T-helper 1 cell treated with Interleukin-12 subunit alpha and Interleukin-12 subunit beta and Interleukin-4 antibody, amounts not matched to agents 30 μg/mL and 1 μg/mL, for 36 hours (primary cell): ENCODE data around the gene ELOVL6.
"Not testable (repeated sequence)": the region's sequence is repeated elsewhere in the genome, so short reads cannot be mapped to it uniquely, and the experiment has no call there.

ENCODE experiments used
- H3K27ac Mint-ChIP-seq: one replicate; pipeline ENCODE4 v1.8.0; 2021; ENCODE audit warnings: mild to moderate bottlenecking, mixed read lengths
- H3K27me3 Mint-ChIP-seq: one replicate; pipeline ENCODE4 v1.8.0; 2021; ENCODE audit warnings: low read depth, mixed read lengths
- H3K36me3 Mint-ChIP-seq: one replicate; pipeline ENCODE4 v1.8.0; 2021; ENCODE audit warnings: low read depth, mixed read lengths
- H3K4me1 Mint-ChIP-seq: one replicate; pipeline ENCODE4 v1.8.0; 2021; ENCODE audit warnings: low read depth, mixed read lengths
- H3K4me3 Mint-ChIP-seq: one replicate; pipeline ENCODE4 v1.8.0; 2021; ENCODE audit warnings: mild to moderate bottlenecking, moderate library complexity, mixed read lengths
- H3K9me3 Mint-ChIP-seq: one replicate; pipeline ENCODE4 v1.8.0; 2021; ENCODE audit warnings: mixed read lengths

The ELOVL6 gene

DNA sequence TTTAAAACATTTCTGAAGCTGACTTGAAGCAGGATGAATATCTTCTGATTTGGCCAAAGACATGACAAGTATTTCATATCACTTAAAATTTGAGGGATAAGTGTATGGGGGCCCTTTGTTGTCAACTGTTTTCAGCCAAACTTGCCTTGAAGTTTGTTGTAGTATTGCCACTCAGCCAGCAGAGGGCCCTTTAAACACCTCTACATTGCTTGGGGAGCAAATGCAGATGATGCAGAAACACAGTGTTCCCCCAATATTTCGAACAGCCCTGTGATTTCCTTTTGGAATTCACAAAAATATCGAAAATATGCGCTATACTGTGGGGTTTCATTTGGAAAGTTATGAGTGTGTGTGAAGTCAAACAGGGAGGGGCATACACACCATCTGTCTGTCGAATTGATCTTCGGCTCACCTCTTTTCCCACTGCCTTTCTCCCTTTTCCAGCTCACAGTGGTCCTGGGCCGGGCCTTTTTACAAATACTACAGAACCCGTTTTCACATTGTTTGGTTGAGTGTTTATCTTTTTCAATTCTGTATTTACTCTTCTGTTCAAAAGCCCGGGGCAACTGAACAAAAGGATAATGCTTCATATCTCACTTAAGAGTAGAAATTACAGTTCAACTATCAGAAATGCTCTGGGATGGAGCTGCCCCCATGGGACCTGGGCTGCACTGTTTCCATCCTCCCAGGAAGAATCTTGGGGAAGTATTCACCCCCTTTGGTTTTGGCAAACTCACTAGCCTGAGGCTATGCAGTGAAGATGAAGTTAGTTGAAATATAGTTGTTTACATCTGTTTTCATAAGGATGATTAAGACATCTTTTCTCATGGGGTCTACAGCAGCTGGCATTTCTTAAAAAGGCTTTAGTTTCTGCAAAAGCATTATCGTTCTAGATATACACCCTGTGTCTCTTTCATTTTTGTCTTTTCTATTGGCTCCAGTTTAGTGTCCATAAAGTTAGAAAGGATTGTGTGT lies 148.2 kb downstream of the ELOVL6 start:
- no peaks in the 10 kb centered on the region for H3K9me3 Mint-ChIP-seq
- peaks cover 25% of the 10 kb centered on the region for H3K36me3 Mint-ChIP-seq
- no peak overlapping the region for H3K4me3 Mint-ChIP-seq
- peak overlapping the region; percentile 55 for H3K27ac Mint-ChIP-seq
- H3K27me3 Mint-ChIP-seq, result no peaks in the 10 kb centered on the region
- H3K4me1 Mint-ChIP-seq, result peaks cover 29% of the 10 kb centered on the region

DNA sequence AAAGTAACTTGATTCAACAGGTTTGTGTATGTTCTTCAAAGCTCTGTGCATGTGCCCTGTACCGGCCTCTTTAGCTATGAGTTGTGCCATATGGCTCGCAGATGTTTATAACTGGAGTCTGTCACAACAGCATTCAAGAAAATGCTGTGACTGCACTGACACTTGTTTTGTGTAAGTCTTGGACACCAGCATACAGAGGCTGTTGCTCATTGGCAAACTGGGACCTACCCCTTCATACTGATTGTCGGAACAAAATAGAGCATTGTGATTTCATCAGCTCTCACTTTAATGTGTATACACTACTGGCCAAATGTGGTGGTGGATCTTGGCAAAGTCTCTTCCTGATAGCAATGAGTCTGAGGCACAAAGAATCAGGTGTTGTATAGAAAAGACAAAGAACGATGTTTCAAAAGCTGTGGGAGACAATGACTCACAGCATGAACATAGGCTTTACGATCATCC lies 151.8 kb downstream of the ELOVL6 start:
- Mint-ChIP-seq H3K4me3 (no peak overlapping the region), H3K9me3 (no peaks in the 10 kb centered on the region), H3K27ac (no peak overlapping the region), H3K27me3 (peaks cover 7% of the 10 kb centered on the region), H3K4me1 (peaks cover 15% of the 10 kb centered on the region), H3K36me3 (peaks cover 17% of the 10 kb centered on the region)

DNA sequence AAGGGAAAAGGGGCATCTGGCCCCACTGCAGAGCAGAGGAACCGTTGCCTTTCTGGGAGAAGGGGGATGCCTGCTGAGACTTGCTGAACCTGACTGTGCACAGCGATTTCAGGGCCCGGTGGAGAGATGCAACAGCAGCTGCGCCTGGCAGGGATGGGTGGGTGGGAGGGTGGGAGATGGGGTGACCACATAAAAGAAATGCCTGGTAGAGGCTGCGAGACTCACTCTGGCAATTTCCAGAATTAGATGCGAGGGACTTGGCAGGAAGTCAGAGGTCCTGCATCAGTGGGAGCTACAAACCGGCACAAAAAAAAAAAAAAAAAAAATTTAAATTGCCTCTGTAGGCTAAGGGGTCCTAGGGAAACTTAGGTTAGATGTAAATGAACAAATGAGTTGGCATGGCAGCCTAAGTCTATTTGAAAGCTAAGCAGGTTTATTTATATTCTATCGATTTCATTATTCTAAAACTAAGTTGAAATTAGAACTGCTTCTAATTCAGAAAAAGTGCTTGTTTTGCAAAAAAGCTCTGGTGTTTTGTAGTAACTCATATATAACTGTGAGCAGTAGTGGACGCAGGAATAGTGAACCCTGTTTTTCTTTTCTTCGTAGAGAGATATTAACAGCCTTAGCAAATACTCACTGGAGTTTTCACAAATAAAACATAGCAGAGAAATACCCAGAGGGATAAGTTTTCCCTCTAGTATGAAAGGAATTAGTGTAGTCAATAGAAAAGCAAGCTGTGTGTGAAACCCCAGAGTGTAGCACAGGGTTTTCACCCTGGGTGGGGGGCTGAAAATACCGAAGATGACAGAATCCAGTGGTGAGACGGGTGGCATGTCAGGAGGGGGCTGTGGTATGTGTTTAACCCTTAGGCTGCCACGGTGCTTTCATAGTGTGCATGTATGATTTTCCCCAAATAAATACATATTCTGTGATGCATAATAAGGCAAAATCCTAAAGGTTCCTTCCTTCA lies 155.6 kb downstream of the ELOVL6 start:
- H3K4me1 Mint-ChIP-seq, result peaks cover 4% of the 10 kb centered on the region
- no peaks in the 10 kb centered on the region for H3K9me3 Mint-ChIP-seq
- peaks cover 27% of the 10 kb centered on the region for H3K27me3 Mint-ChIP-seq
- H3K36me3 Mint-ChIP-seq, result peaks cover 5% of the 10 kb centered on the region
- no peak overlapping the region for H3K27ac Mint-ChIP-seq
- H3K4me3 Mint-ChIP-seq, result no peak overlapping the region

DNA sequence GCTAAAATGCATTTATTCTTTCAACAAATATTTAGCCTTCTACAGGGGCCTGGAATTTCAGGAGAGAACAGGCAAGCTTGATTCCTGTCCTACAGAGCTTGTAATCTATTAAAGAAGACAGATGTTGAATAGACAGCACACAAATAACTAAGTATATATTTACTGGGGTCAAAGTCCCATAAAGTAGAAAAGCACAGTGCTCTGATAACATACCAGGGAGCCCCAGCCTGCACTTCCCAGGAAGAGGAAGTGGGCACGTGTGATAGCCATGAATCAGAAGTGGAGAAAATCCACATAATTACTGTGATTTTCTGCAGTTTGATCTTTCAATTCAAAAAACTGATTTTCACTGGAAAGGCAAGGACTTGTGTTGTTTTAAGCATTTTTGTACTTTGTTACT lies 156.7 kb downstream of the ELOVL6 start:
- Mint-ChIP-seq H3K9me3 (no peaks in the 10 kb centered on the region), H3K4me3 (no peak overlapping the region), H3K36me3 (peaks cover 5% of the 10 kb centered on the region), H3K27ac (no peak overlapping the region), H3K27me3 (peaks cover 38% of the 10 kb centered on the region), H3K4me1 (peaks cover 3% of the 10 kb centered on the region)

DNA sequence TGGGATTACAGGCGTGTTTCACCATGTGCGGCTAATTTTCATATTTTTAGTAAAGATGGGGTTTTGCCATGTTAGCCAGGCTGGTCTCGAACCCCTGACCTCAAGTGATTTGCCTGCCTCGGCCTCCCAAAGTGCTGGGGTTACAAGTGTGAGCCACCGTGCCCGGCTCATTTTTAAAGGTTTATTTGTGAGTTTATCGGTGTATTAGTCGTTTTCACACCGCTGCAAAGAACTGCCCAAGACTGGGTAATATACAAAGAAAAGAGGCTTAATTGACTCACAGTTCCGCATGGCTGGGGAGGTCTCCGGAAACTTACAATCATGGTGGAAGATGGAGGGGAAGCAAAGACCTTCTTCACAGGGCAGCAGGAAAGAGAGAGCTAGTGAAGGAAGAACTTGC lies 159.3 kb downstream of the ELOVL6 start:
- H3K27ac Mint-ChIP-seq, H3K4me3 Mint-ChIP-seq: not testable (repeated sequence)

DNA sequence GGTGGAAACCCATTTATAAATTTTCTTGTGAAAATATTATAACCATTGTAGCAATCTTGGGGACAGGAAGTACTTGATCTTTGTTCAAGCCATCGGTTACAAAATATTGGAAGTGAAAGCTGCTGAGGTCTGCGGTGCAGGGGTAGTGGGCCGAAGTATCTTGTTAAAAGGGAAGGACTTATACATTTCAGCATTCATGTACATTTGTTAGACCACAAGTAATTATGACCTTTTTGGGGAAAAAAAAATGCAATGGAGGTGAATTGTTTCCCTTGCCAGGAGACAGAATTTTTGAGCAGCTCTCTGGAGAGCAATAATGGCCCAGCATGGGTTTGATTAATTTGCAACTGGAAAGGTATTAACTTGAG lies 164.4 kb downstream of the ELOVL6 start:
- Mint-ChIP-seq H3K27me3 (peaks cover 54% of the 10 kb centered on the region), H3K9me3 (peaks cover 12% of the 10 kb centered on the region), H3K4me1 (peaks cover 8% of the 10 kb centered on the region), H3K36me3 (peaks cover 5% of the 10 kb centered on the region), H3K27ac (no peak overlapping the region), H3K4me3 (no peak overlapping the region)

More for the DNA sequence above, 159.3 kb downstream of the ELOVL6 start:
- H3K9me3 Mint-ChIP-seq, H3K4me1 Mint-ChIP-seq, H3K36me3 Mint-ChIP-seq: not testable (repeated sequence)
- H3K27me3 Mint-ChIP-seq, result peaks cover 60% of the 10 kb centered on the region

DNA sequence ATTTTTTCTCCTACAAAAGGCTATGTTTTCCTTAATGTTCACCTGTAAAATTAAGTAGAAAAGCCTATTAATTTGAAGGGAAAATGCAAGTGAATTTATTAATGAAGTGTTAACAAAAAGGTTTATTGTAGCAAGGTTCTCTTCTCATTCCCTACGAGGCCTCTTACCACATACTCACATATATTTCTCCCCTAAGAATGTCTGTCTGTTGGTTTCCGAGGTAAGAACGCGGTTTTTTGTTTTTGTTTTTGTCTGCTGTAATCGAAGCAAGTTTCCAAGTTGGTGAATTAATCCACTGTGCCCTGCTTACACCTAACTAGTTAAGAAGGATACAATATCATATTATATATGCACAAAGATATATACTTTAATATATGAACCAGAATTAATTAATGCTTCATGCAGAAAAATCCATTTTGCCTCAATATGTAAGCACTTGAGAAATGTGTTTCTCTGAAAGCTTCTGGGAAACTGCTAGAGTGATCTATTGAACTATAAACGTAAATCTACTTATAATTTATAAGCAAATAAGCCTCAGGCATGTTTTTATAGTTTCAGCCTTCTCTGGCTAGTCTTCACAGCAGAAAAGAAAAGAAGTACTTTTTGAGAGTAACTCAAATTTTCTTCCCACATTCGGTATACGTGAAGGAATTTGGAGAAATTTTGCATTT lies 164.9 kb downstream of the ELOVL6 start:
- Mint-ChIP-seq H3K36me3 (peaks cover 5% of the 10 kb centered on the region), H3K27me3 (peaks cover 51% of the 10 kb centered on the region), H3K4me1 (peaks cover 8% of the 10 kb centered on the region), H3K9me3 (peaks cover 12% of the 10 kb centered on the region), H3K27ac (no peak overlapping the region), H3K4me3 (no peak overlapping the region)

DNA sequence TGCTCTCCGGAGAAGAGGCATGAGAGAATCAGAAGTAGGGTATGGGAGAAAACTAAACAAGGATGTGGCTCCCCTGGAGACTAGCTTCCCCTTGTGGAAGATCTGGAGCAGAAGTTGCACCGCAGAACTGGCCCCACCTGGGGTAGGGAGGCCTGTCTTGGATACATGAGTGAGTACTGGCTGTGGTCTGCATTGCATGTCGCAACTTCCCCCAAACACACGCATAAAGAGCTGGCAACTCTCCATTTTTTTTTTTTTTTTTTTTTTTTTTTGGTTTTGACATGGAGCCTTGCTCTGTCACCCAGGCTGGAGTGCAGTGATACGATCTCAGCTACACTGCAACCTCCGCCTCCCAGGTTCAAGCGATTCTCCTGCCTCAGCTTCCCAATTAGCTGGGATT lies 165.8 kb downstream of the ELOVL6 start:
- H3K4me3 Mint-ChIP-seq, result no peak overlapping the region

DNA sequence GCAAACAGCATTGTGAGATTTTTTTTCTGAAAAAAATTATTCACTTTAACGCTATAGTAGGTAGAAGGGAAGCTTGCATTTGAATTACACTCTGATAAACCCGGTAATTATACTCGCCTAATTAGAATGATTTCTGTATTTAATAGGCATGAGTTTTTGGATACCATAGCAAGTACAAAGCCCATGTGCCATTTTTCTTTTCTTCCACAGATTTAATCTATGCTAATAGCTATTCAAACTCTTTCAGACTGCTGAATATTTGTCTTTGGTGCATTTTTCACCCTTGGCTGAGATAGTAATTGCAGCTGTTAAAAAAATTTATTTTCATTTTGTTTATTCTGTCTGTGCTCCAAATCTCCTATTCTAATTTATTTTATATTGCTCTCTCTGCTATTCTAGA lies 172.7 kb downstream of the ELOVL6 start:
- Mint-ChIP-seq H3K36me3 (no peaks in the 10 kb centered on the region), H3K4me3 (no peak overlapping the region), H3K27ac (no peak overlapping the region), H3K27me3 (peaks cover 46% of the 10 kb centered on the region), H3K9me3 (peaks cover 2% of the 10 kb centered on the region), H3K4me1 (no peaks in the 10 kb centered on the region)

More for the DNA sequence above, 165.8 kb downstream of the ELOVL6 start:
- peaks cover 8% of the 10 kb centered on the region for H3K4me1 Mint-ChIP-seq
- H3K36me3 Mint-ChIP-seq, result peaks cover 5% of the 10 kb centered on the region
- H3K27me3 Mint-ChIP-seq, result peaks cover 46% of the 10 kb centered on the region
- peaks cover 12% of the 10 kb centered on the region for H3K9me3 Mint-ChIP-seq
- no peak overlapping the region for H3K27ac Mint-ChIP-seq

DNA sequence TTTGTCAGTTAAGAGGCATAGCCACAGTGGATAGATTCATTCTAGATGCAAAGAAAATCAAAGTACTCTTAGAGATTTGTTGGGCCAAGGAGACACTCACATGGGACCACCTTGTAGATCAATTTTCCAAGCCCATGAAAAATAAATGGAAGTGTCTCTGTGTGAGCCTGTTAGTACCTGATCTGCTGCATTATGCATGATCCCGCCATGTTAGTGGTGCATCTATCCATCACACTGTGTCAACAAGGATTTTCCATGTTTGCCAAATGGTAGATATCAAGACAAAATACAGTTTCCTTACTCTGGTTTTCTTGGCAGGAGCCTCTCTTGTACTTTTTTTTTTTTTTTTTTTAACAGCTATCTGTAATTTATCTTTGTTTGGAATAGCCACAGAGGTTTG lies 173.4 kb downstream of the ELOVL6 start:
- Mint-ChIP-seq H3K27me3 (peaks cover 43% of the 10 kb centered on the region), H3K4me1 (no peaks in the 10 kb centered on the region), H3K9me3 (no peaks in the 10 kb centered on the region), H3K27ac (no peak overlapping the region), H3K36me3 (no peaks in the 10 kb centered on the region), H3K4me3 (no peak overlapping the region)

DNA sequence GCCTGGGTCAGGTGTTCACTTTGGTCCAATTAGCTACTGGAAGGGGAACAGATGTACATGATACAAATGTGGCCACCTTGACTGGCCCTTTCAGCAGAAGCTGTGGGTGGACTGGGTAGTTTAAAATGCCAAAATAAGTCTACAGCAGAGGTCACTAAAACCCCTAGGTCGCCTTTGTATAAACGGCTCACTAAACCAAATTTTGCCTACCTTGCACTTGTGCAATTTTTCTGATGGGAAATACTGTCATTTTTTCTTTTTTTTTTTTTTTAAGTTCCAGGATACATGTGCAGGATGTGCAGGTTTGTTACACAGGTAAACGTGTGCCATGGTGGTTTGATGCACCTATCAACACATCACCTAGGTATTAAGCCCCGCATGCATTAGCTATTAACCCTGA lies 176.0 kb downstream of the ELOVL6 start:
- Mint-ChIP-seq H3K4me1 (no peaks in the 10 kb centered on the region), H3K27ac (no peak overlapping the region), H3K4me3 (no peak overlapping the region), H3K27me3 (peaks cover 44% of the 10 kb centered on the region), H3K9me3 (no peaks in the 10 kb centered on the region), H3K36me3 (no peaks in the 10 kb centered on the region)

DNA sequence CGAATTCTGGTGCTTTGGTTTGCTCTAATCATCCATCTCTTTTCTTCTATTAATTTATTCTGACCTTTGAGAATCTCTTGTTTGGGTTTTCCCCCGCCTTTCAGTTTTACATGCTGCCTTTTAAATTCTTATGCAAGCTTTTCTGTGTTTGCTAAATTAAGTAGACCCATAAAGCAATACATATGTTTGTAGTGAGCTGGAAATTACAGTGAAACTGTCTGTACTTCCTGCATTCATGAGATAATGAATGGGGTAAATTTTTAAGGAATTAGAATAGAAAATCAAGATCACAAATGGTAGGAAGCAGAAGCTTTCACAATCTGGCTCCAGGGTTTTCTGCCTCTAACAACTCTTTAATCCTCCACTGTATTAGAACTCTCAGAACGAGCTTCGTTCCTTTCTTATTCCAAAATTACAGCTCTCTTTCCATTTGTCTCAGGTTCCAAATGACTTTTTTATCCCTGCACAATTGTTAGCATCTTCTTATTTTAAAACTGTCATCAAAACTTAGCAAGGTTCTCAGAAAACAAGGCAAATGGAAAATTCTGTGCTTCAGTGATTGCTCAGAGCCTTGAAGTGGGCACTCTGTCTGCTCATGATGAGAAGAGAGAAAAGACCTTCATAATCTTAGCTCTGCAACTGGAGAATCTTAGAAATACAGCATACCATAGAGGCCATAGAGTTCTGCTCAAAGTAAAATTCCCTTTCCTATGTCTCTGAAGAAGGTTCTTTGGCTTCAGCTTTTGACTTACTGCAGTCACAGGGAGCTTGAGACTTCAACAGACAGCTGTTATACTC lies 177.6 kb downstream of the ELOVL6 start:
- H3K4me1 Mint-ChIP-seq, result no peaks in the 10 kb centered on the region
- no peak overlapping the region for H3K27ac Mint-ChIP-seq
- no peaks in the 10 kb centered on the region for H3K36me3 Mint-ChIP-seq
- peaks cover 32% of the 10 kb centered on the region for H3K27me3 Mint-ChIP-seq
- H3K9me3 Mint-ChIP-seq, result no peaks in the 10 kb centered on the region
- H3K4me3 Mint-ChIP-seq, result no peak overlapping the region

DNA sequence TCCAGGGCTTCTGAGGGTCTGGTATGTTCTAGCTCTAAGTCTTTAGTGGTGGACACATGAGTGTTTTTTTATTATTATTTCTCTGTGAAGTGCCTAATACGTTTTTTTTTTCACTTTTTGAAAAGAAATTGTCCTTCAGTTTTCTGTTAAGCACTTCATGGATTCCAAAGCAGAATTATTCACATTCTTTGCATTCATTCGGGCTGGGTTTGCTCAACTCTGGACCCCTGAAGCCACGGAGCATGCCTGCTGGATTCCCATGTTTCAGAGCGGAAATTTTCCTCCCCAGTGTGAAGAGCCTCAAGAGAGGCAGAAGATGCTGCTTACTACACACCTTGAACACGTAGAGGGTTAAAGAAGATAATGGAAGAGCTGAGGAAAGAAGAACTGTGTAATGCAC lies 178.3 kb downstream of the ELOVL6 start:
- no peaks in the 10 kb centered on the region for H3K4me1 Mint-ChIP-seq
- H3K27me3 Mint-ChIP-seq, result peaks cover 26% of the 10 kb centered on the region
- no peaks in the 10 kb centered on the region for H3K9me3 Mint-ChIP-seq
- no peak overlapping the region for H3K4me3 Mint-ChIP-seq
- H3K36me3 Mint-ChIP-seq, result no peaks in the 10 kb centered on the region
- no peak overlapping the region for H3K27ac Mint-ChIP-seq
